SK-N-SH treated with all-trans-retinoic acid at 6 μM for 48 hours (cell line): ENCODE data around the gene SSR1.

Source experiments
- ATAC-seq: fragments of 200-7000 bp; cut with Tn5 transposase; 3 replicates; pipeline ENCODE4 v1.9.1; 2020; ENCODE audit warnings: mild to moderate bottlenecking, moderate library complexity
- ARNTL ChIP-seq: fragments of 450-650 bp; formaldehyde crosslinking; IDR thresholded peaks from 2 replicates; pipeline ENCODE4 v1.5.0; 2020; ENCODE audit warnings: low read depth, mild to moderate bottlenecking, moderate library complexity, borderline replicate concordance
- BACH2 ChIP-seq: fragments of 250-450 bp; sonication (Bioruptor Pico); IDR thresholded peaks from 2 replicates; pipeline ENCODE4 v1.9.0; 2021; ENCODE audit warnings: mild to moderate bottlenecking, borderline replicate concordance
- CREB5 ChIP-seq: fragments of 250-450 bp; sonication (Bioruptor Pico); IDR thresholded peaks from 2 replicates; pipeline ENCODE4 v1.5.1; 2020; ENCODE audit warnings: low read depth, mild to moderate bottlenecking, moderate library complexity
- CSDC2 ChIP-seq: fragments of 250-450 bp; sonication (Bioruptor Pico); IDR thresholded peaks from 2 replicates; pipeline ENCODE4 v1.5.0; 2020; ENCODE audit warnings: mild to moderate bottlenecking, moderate library complexity
- CSRNP3 ChIP-seq: fragments of 250-450 bp; sonication (Bioruptor Pico); IDR thresholded peaks from 2 replicates; pipeline ENCODE4 v1.5.1; 2021; ENCODE audit warnings: mild to moderate bottlenecking, moderate library complexity
- ESRRG ChIP-seq: fragments of 250-450 bp; sonication (Bioruptor Pico); IDR thresholded peaks from 2 replicates; pipeline ENCODE4 v1.6.1; 2021; ENCODE audit warnings: mild to moderate bottlenecking
- GLIS3 ChIP-seq: fragments of 250-450 bp; sonication (Bioruptor Pico); IDR thresholded peaks from 2 replicates; pipeline ENCODE4 v1.5.0; 2020; ENCODE audit warnings: mild to moderate bottlenecking, moderate library complexity
- ISL1 ChIP-seq: fragments of 250-450 bp; sonication (Bioruptor Pico); IDR thresholded peaks from 2 replicates; pipeline ENCODE4 v2.1.2; 2022; ENCODE audit warnings: mild to moderate bottlenecking, moderate library complexity
- OSR1 ChIP-seq: fragments of 250-450 bp; sonication (Bioruptor Pico); IDR thresholded peaks from 2 replicates; pipeline ENCODE4 v1.8.0; 2022; ENCODE audit warnings: moderate library complexity, mild to moderate bottlenecking, inconsistent platforms
- PATZ1 ChIP-seq: fragments of 250-450 bp; sonication (Bioruptor Pico); IDR thresholded peaks from 2 replicates; pipeline ENCODE4 v1.8.0; 2020; ENCODE audit warnings: mild to moderate bottlenecking, moderate library complexity, borderline replicate concordance
- POU6F1 ChIP-seq: fragments of 250-450 bp; sonication (Bioruptor Pico); IDR thresholded peaks from 2 replicates; pipeline ENCODE4 v1.8.0; 2021; ENCODE audit warnings: low read depth, mild to moderate bottlenecking, moderate library complexity, borderline replicate concordance
- PPARA ChIP-seq: fragments of 250-450 bp; sonication (Bioruptor Pico); IDR thresholded peaks from 2 replicates; pipeline ENCODE4 v1.5.0; 2020; ENCODE audit warnings: mild to moderate bottlenecking, borderline replicate concordance
- RARB ChIP-seq: fragments of 250-450 bp; sonication (Bioruptor Pico); IDR thresholded peaks from 2 replicates; pipeline ENCODE4 v1.8.0; 2021; ENCODE audit warnings: mild to moderate bottlenecking, moderate library complexity
- SNAI2 ChIP-seq: fragments of 250-450 bp; sonication (Bioruptor Pico); IDR thresholded peaks from 2 replicates; pipeline ENCODE4 v1.5.0; 2020; ENCODE audit warnings: mild to moderate bottlenecking, moderate library complexity
- TCF4 ChIP-seq: fragments of 250-450 bp; sonication (Bioruptor Pico); IDR thresholded peaks from 2 replicates; pipeline ENCODE4 v1.8.0; 2021; ENCODE audit warnings: mild to moderate bottlenecking, moderate library complexity, borderline replicate concordance
- TOX ChIP-seq: fragments of 250-450 bp; sonication (Bioruptor Pico); IDR thresholded peaks from 2 replicates; pipeline ENCODE4 v1.8.0; 2021; ENCODE audit warnings: mild to moderate bottlenecking, moderate library complexity, borderline replicate concordance
- ZC3H10 ChIP-seq: fragments of 250-450 bp; sonication (Bioruptor Pico); IDR thresholded peaks from 2 replicates; pipeline ENCODE4 v1.5.1; 2021; ENCODE audit warnings: mild to moderate bottlenecking, moderate library complexity
- ZFP3 ChIP-seq: fragments of 250-450 bp; sonication (Bioruptor Pico); IDR thresholded peaks from 2 replicates; pipeline ENCODE4 v1.5.0; 2020; ENCODE audit warnings: mild to moderate bottlenecking, moderate library complexity
- ZFP30 ChIP-seq: fragments of 450-650 bp; formaldehyde crosslinking; IDR thresholded peaks from 2 replicates; pipeline ENCODE4 v1.5.0; 2022; ENCODE audit warnings: mild to moderate bottlenecking, moderate library complexity
- ZNF565 ChIP-seq: fragments of 450-650 bp; formaldehyde crosslinking; conservative IDR thresholded peaks from 2 replicates; pipeline ENCODE4 v1.5.0; 2020; ENCODE audit warnings: low read depth, mild to moderate bottlenecking, moderate library complexity
- ZNF8 ChIP-seq: fragments of 450-650 bp; formaldehyde crosslinking; IDR thresholded peaks from 2 replicates; pipeline ENCODE4 v1.5.0; 2020; ENCODE audit warnings: mild to moderate bottlenecking, moderate library complexity

SSR1 gene

GRCh38 chr6:7222197-7222596 lies 90.8 kb downstream of the SSR1 start:
- TF ChIP-seq POU6F1 (CRISPR knock-in tag), result no peak
- ATAC-seq, result no peak

- TF ChIP-seq GLIS3 (no peak), RARB (no peak), CREB5 (CRISPR knock-in tag) (no peak), SNAI2 (CRISPR knock-in tag) (no peak), ZFP30 (no peak), ZNF565 (CRISPR knock-in tag) (no peak), TCF4 (CRISPR knock-in tag) (no peak), TOX (CRISPR knock-in tag) (no peak), ZNF8 (no peak), ESRRG (CRISPR knock-in tag) (no peak), CSDC2 (no peak), ZFP3 (no peak), ZC3H10 (CRISPR knock-in tag) (no peak), CSRNP3 (CRISPR knock-in tag) (no peak), OSR1 (no peak), PATZ1 (CRISPR knock-in tag) (no peak), BACH2 (CRISPR knock-in tag) (no peak)
- TF ChIP-seq, all 23 proteins: peak for 0
- ATAC-seq, result no peak
Observed at GRCh38 chr6:7219310-7219709, 93.7 kb downstream of the SSR1 start.

- TF ChIP-seq ZFP3 (no peak), ZNF8 (no peak), PPARA (CRISPR knock-in tag) (no peak), RARB (no peak), ZC3H10 (CRISPR knock-in tag) (no peak), CSDC2 (no peak), ZNF565 (CRISPR knock-in tag) (no peak), ISL1 (CRISPR knock-in tag) (no peak), POU6F1 (CRISPR knock-in tag) (no peak), GLIS3 (no peak), ZFP30 (no peak), ARNTL (CRISPR knock-in tag) (no peak), BACH2 (CRISPR knock-in tag) (no peak), PATZ1 (CRISPR knock-in tag) (no peak), SNAI2 (CRISPR knock-in tag) (no peak)
- TF ChIP-seq, all 23 proteins: peak for 0
- no peak for ATAC-seq
Observed at GRCh38 chr6:7218406-7218988, 94.5 kb downstream of the SSR1 start.
